Measurements from ENCODE around the gene DMGDH.

DMGDH gene

DNA sequence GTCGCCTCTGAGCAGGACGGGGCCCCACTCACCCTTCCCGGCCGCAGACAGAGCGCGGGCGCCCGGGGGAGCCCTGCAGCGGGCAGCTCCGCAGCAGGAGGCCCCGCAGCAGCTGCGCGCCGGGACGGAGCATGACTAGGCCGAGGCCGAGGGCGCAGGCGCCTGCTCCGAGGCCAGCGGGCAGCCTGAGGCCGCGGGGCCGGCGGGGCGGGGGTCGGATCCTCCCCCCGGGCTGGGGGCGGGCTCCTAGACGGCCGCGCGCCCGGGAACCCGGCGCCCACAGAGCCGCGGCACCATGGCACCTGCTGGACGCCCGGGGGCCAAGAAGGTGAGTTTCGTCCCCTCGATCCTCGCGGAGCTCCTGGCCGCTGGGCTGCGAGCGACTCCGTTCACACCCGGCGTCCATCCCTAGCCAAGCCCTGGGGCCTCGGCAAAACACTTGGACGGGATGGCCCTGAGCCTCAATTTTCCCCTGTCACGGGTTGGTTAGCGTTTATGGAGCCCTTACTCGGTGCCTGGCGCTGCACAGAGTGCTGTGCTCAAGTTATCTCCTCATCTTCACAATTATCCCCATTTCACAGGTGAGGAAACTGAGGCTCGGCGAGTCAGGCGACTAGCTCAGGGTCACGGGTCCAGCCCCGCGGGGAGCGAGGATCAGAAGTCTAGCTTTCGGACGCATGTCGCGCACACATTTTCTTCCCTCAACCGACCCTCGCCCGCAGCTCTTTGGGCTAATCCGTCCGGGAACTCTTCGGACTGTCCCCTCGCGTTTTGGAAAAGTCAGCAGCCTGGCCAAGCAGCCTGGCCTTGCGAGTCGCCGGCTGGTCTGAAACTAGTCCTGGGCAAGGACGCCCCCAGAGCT is at the start of gene DMGDH, which contains the start of gene BHMT2:
DMGDH (minus strand) TSS at position 187 of the 862 bp plus-strand sequence; CDS start at position 133, 54 bp downstream.
BHMT2 (plus strand) TSS at position 280 of the 862 bp plus-strand sequence; CDS start at position 296, 16 bp downstream.
- H3K4me3 ChIP-seq (ENCODE audit: low read length) = no peak within 1 kb of the TSS
- TF ChIP-seq ZNF274 (IDR thresholded peaks at IDR 0.05; ENCODE audit: low read depth, low read length) = no peak

DNA sequence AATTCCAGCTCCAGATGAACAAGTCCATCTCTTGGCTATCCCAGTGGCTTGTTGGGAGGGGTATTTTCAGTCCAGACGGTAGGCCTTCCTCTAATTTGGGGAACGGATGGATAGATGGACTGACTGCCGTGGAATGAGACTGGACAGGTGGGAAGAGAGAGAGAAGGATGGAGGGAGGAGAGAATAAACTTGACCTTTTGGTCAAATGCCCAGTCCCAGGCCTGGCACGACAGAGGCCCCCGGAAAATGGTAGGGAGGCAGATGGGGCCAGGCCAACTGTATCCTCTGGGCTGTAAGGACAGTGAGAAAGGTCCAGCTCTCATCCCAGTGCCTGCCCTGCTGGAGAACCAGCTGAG is 43.2 kb upstream of the DMGDH start:
- TF ChIP-seq ZNF274 (IDR thresholded peaks at IDR 0.05; ENCODE audit: low read depth, low read length) = no peak
- H3K4me3 ChIP-seq (ENCODE audit: low read length) = no peak overlapping the region

GRCh38 chr5:79111960-79112702 is 42.7 kb upstream of the DMGDH start:
- no peak overlapping the region for H3K4me3 ChIP-seq (ENCODE audit: low read length)
- TF ChIP-seq ZNF274 (IDR thresholded peaks at IDR 0.05; ENCODE audit: low read depth, low read length) = no peak

- no peak for TF ChIP-seq ZNF274 (IDR thresholded peaks at IDR 0.05; ENCODE audit: low read depth, low read length)
- no peak within 1 kb of the TSS for H3K4me3 ChIP-seq (ENCODE audit: low read length)
Observed at GRCh38 chr5:79111387-79111959, 42.0 kb upstream of the DMGDH start, which contains the start of gene BHMT. TSS of gene BHMT (plus strand) at chr5:79111809. CDS start at chr5:79111886, 77 bp downstream.

GRCh38 chr5:79109527-79110492 is 40.3 kb upstream of the DMGDH start:
- no peak for TF ChIP-seq ZNF274 (IDR thresholded peaks at IDR 0.05; ENCODE audit: low read depth, low read length)

GRCh38 chr5:79108792-79109191 is 39.3 kb upstream of the DMGDH start:
- no peak for TF ChIP-seq ZNF274 (IDR thresholded peaks at IDR 0.05; ENCODE audit: low read depth, low read length)
- no peak overlapping the region for H3K4me3 ChIP-seq (ENCODE audit: low read length)

More at GRCh38 chr5:79109527-79110492, 40.3 kb upstream of the DMGDH start:
- no peak overlapping the region for H3K4me3 ChIP-seq (ENCODE audit: low read length)

DNA sequence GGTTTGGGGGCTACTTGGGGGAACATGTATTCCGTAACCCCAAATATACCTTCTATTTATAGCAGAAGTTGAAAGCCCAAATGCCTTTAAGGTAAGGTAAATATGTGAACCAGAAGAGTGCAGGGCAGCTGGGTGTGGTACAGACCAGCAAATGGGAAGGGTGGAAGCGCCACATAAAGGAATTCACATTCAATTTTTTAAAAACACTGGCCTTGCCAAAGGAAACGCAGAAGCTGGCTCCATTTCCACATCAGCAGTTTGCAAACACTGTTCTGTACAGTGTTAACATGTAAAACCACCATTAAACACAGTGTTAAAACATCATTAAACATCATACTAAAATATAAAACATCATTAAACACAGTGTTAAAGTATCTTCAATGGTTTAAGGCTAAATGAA is 38.6 kb upstream of the DMGDH start:
- TF ChIP-seq ZNF274 (IDR thresholded peaks at IDR 0.05; ENCODE audit: low read depth, low read length) = no peak
- H3K4me3 ChIP-seq (ENCODE audit: low read length) = no peak overlapping the region

- TF ChIP-seq ZNF274 (IDR thresholded peaks at IDR 0.05; ENCODE audit: low read depth, low read length) = no peak
- no peak overlapping the region for H3K4me3 ChIP-seq (ENCODE audit: low read length)
Observed at GRCh38 chr5:79107020-79107796, 37.7 kb upstream of the DMGDH start.

DNA sequence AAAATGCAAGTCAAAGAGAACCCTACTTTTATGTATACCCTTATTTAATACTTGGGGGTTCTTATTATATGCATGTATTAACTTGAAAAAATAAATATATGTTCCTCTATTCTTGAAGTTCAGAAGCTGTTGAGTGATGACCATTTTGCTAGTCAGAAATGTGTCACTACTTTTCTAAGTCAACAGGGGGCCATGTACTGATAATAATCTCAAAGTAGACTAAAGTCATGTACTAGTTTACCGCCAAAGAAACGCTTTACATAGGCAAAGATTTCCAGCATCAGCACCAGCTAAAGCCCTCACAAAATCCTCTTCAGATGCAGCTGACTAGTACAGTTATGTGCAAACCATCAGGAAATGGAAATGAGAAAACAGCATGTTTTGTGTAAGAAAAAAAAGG is 36.4 kb upstream of the DMGDH start:
- no peak overlapping the region for H3K4me3 ChIP-seq (ENCODE audit: low read length)
- no peak for TF ChIP-seq ZNF274 (IDR thresholded peaks at IDR 0.05; ENCODE audit: low read depth, low read length)

DNA sequence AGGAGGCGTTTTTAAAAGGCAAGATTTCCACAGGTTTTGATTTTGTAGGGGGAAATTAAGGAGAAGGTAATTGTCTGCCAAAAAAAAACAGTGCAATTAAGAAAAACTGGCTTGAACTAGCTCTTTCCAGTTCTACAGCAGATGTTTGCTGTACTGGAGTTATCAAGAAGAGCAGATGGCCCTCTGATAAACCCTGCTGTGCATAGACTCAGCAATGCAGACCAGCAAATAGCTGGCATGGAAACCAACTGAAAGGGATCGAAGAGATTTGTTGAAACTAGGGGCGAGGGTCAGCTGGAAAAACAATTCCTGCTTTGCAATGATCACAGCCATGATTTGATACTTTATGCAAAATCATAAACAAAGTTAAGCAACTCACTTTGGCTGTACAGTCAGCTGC is 24.3 kb upstream of the DMGDH start:
- TF ChIP-seq ZNF274 (IDR thresholded peaks at IDR 0.05; ENCODE audit: low read depth, low read length) = no peak
- H3K4me3 ChIP-seq (ENCODE audit: low read length) = no peak overlapping the region

- no peak for TF ChIP-seq ZNF274 (IDR thresholded peaks at IDR 0.05; ENCODE audit: low read depth, low read length)
- no peak overlapping the region for H3K4me3 ChIP-seq (ENCODE audit: low read length)
Observed at GRCh38 chr5:79091064-79091463, 21.6 kb upstream of the DMGDH start.

GRCh38 chr5:79088507-79088906 is 19.0 kb upstream of the DMGDH start:
- H3K4me3 ChIP-seq (ENCODE audit: low read length) = no peak overlapping the region
- TF ChIP-seq ZNF274 (IDR thresholded peaks at IDR 0.05; ENCODE audit: low read depth, low read length) = no peak

- H3K4me3 ChIP-seq (ENCODE audit: low read length) = no peak overlapping the region
- no peak for TF ChIP-seq ZNF274 (IDR thresholded peaks at IDR 0.05; ENCODE audit: low read depth, low read length)
Observed at GRCh38 chr5:79086116-79086515, 16.6 kb upstream of the DMGDH start.
